SU-DHL-6 (cell line): ENCODE results near the gene SH3BGR.

ENCODE experiments used
- H2AFZ ChIP-seq: fragments of 200-600 bp; sonication (generic); 2 replicates; pipeline ENCODE4 v1.6.1; 2014; ENCODE audit warnings: low read depth, mild to moderate bottlenecking, moderate library complexity, mixed read lengths, antibody characterized with exemption, low read length; ENCODE audit not compliant: severe bottlenecking
- H3F3A ChIP-seq: fragments of 200-600 bp; shearing (Covaris generic); 2 replicates; pipeline ENCODE4 v1.6.0; 2016; ENCODE audit warnings: antibody characterized with exemption, mild to moderate bottlenecking; ENCODE audit not compliant: insufficient read depth
- H3K27ac ChIP-seq: fragments of 200-600 bp; sonication (generic); 2 replicates; pipeline ENCODE4 v1.5.1; 2016; ENCODE audit warnings: low read depth, mild to moderate bottlenecking, low read length, moderate library complexity, mixed read lengths
- H3K27me3 ChIP-seq: fragments of 200-600 bp; sonication (generic), shearing (Covaris generic); 2 replicates; pipeline ENCODE4 v1.6.0; 2014; ENCODE audit warnings: mild to moderate bottlenecking, low read length
- H3K36me3 ChIP-seq: fragments of 200-600 bp; sonication (generic); 2 replicates; pipeline ENCODE4 v1.6.1; 2014; ENCODE audit warnings: mild to moderate bottlenecking, low read length, mixed read lengths
- H3K4me2 ChIP-seq: fragments of 300-600, 200-600 bp; shearing (Covaris generic), sonication (generic); 2 replicates; pipeline ENCODE4 v1.6.0; 2014; ENCODE audit warnings: low read length, low read depth, mild to moderate bottlenecking; ENCODE audit not compliant: poor library complexity, severe bottlenecking
- H3K4me3 ChIP-seq: fragments of 200-600 bp; sonication (generic); 2 replicates; pipeline ENCODE4 v1.5.1; 2014; ENCODE audit warnings: antibody characterized with exemption, low read length, mild to moderate bottlenecking, mixed read lengths; ENCODE audit not compliant: insufficient read depth, poor library complexity, severe bottlenecking
- H3K79me2 ChIP-seq: fragments of 200-600 bp; sonication (generic); 2 replicates; pipeline ENCODE4 v1.6.1; 2014; ENCODE audit warnings: mild to moderate bottlenecking, low read length, moderate library complexity; ENCODE audit not compliant: insufficient read depth
- H3K9ac ChIP-seq: fragments of 200-600 bp; sonication (generic); 2 replicates; pipeline ENCODE4 v1.7.0; 2014; ENCODE audit warnings: mild to moderate bottlenecking, low read length
- H3K9me2 ChIP-seq: fragments of 200-600 bp; sonication (generic); replicated peaks from 2 replicates; pipeline ENCODE4 v1.6.1; 2014; ENCODE audit warnings: low read length; ENCODE audit not compliant: insufficient read depth
- H3K9me3 ChIP-seq: fragments of 200-600 bp; sonication (generic); 2 replicates; pipeline ENCODE4 v1.6.1; 2014; ENCODE audit warnings: low read length, mixed read lengths; ENCODE audit not compliant: insufficient read depth
- H4K20me1 ChIP-seq: fragments of 200-600 bp; sonication (generic); 2 replicates; pipeline ENCODE4 v1.6.1; 2014; ENCODE audit warnings: low read depth, mild to moderate bottlenecking, antibody characterized with exemption, low read length, moderate library complexity, mixed read lengths
- EZH2phosphoT487 ChIP-seq: fragments of 200-600 bp; sonication (generic), shearing (Covaris generic); conservative IDR thresholded peaks from 2 replicates; pipeline ENCODE4 v1.6.1; 2018; ENCODE audit warnings: mild to moderate bottlenecking, antibody characterized with exemption, low read length, moderate library complexity, mixed read lengths
- TF ChIP-seq, protein P1 (sequence below): fragments of 200-600 bp; sonication (generic); IDR thresholded peaks from one replicate; pipeline ENCODE4 v1.5.1; 2017; ENCODE audit warnings: antibody characterized with exemption, mild to moderate bottlenecking, low read length, moderate library complexity; ENCODE audit not compliant: insufficient read depth, poor library complexity, severe bottlenecking

Gene SH3BGR

DNA sequence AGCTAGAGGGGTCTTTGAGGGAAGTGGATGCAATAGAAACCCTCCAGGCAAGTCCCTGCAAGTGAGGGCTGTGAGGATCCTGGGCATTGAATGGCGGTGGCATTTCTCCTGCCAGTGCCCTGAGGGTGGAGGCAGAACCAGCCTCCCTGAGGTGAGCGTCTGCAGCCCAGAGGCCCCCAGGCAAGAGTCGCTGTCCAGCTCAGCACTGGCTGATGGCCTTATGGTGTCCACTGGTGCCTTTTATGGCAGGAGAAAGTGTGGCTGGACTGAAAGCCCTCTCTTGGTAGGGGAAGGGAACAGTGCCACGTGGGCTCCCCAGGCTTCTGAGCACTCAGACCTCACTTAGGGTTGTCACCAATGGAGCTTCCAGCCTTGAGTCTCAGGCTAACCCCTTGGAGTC is 77.3 kb downstream of the SH3BGR start:
- H3K4me2 ChIP-seq, result no peak overlapping the region
- H3K9me2 ChIP-seq, result no peaks in the 10 kb centered on the region
- H3K36me3 ChIP-seq, result no peaks in the 10 kb centered on the region
- H3K27me3 ChIP-seq, result no peaks in the 10 kb centered on the region
- no peak overlapping the region for H3K27ac ChIP-seq
- no peaks in the 10 kb centered on the region for H3K9me3 ChIP-seq
- no peaks in the 10 kb centered on the region for H4K20me1 ChIP-seq
- no peak overlapping the region for H3K4me3 ChIP-seq
- no peaks in the 10 kb centered on the region for H3K79me2 ChIP-seq
- H3F3A ChIP-seq, result no peaks in the 10 kb centered on the region
- no peak overlapping the region for H3K9ac ChIP-seq
- TF ChIP-seq EZH2phosphoT487, result no peak
- TF ChIP-seq, protein P1, sequence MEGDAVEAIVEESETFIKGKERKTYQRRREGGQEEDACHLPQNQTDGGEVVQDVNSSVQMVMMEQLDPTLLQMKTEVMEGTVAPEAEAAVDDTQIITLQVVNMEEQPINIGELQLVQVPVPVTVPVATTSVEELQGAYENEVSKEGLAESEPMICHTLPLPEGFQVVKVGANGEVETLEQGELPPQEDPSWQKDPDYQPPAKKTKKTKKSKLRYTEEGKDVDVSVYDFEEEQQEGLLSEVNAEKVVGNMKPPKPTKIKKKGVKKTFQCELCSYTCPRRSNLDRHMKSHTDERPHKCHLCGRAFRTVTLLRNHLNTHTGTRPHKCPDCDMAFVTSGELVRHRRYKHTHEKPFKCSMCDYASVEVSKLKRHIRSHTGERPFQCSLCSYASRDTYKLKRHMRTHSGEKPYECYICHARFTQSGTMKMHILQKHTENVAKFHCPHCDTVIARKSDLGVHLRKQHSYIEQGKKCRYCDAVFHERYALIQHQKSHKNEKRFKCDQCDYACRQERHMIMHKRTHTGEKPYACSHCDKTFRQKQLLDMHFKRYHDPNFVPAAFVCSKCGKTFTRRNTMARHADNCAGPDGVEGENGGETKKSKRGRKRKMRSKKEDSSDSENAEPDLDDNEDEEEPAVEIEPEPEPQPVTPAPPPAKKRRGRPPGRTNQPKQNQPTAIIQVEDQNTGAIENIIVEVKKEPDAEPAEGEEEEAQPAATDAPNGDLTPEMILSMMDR, result no peak
- no peak overlapping the region for H2AFZ ChIP-seq

DNA sequence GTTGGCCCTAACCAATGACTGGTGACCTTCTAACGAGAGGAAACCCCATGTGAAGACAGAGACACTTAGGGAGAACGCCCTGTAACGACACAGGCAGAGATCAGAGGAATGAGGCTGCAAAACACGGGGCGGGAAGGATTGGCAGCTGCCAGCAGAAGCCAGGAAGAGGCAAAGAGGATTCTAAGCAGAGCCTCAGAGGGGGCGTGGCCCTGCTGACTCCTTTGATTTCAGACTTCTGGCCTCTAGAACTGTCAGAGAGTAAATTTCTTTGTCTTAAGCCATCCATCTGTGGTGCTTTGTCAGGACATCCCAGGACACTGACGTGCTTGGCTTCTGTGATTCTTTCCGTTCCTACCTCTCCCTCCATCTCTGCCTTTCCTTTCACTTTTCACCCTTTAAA is 79.3 kb downstream of the SH3BGR start:
- H3K36me3 ChIP-seq, result no peaks in the 10 kb centered on the region
- H3K9me3 ChIP-seq, result no peaks in the 10 kb centered on the region
- no peaks in the 10 kb centered on the region for H3F3A ChIP-seq
- no peak overlapping the region for H3K27ac ChIP-seq
- no peaks in the 10 kb centered on the region for H3K27me3 ChIP-seq
- H3K79me2 ChIP-seq, result no peaks in the 10 kb centered on the region
- no peak overlapping the region for H2AFZ ChIP-seq
- H3K9ac ChIP-seq, result no peak overlapping the region
- no peak overlapping the region for H3K4me3 ChIP-seq
- H3K9me2 ChIP-seq, result no peaks in the 10 kb centered on the region
- H4K20me1 ChIP-seq, result no peaks in the 10 kb centered on the region
- TF ChIP-seq, protein P1, result no peak
- no peak for TF ChIP-seq EZH2phosphoT487
- H3K4me2 ChIP-seq, result no peak overlapping the region

DNA sequence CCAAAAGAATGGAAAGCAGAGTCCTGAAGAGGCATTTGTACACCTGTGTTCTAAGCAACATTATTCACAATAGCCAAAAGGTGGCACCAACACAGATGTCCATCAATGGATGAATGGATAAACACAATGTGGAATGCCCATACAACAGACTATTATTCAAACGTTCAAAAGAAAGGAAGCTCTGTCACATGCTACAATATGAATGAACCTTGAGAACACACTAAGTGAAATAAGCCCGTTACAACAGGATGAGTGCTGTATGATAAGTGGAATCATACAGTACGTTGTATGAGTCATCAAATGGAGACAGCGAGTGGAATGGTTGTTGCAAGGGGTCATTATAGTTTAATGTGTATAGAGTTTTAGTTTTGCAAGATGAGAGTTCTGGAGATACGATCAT is 80.1 kb downstream of the SH3BGR start:
- H3K79me2 ChIP-seq, result no peaks in the 10 kb centered on the region
- H3K9me3 ChIP-seq, result no peaks in the 10 kb centered on the region
- TF ChIP-seq EZH2phosphoT487, result no peak
- TF ChIP-seq, protein P1, result no peak

More for the DNA sequence above, 80.1 kb downstream of the SH3BGR start:
- Histone ChIP-seq H3F3A (no peaks in the 10 kb centered on the region), H3K27me3 (no peaks in the 10 kb centered on the region), H3K27ac (no peak overlapping the region), H3K4me2 (no peak overlapping the region), H3K9ac (no peak overlapping the region), H3K4me3 (no peak overlapping the region), H3K9me2 (no peaks in the 10 kb centered on the region), H2AFZ (no peak overlapping the region), H3K36me3 (no peaks in the 10 kb centered on the region), H4K20me1 (no peaks in the 10 kb centered on the region)
